ENCODE data around the gene PIPOX. TPM values are rescaled to one million over a fixed set of nuclear protein-coding genes. Genes with fewer than 3 reads are reported as not detected.

The PIPOX gene
- total and polyA plus RNA-seq, 2 donors from 2014 or later: 2.8 to 78.0 TPM

GRCh38 chr17:29031488-29031887 lies 11.5 kb upstream of the PIPOX start:
- TF ChIP-seq CTCF (IDR thresholded peaks at IDR 0.05; ENCODE audit: borderline replicate concordance, extremely low read depth, insufficient read depth): no peak
- H3K27me3 ChIP-seq (ENCODE audit: control insufficient read depth, insufficient read depth, low read length): no peaks in the 10 kb centered on the region
- H3K9ac ChIP-seq (ENCODE audit: low read length in 3 of 3): no peak overlapping the region
- DNase-seq (no peak), FAIRE-seq (no peak)
- intact Hi-C loops (cut with DNase I): no loop called here
- no peak overlapping the region for H3K4me3 ChIP-seq (ENCODE audit: low read length in 3 of 3)
- H3K9me3 ChIP-seq (ENCODE audit: control insufficient read depth in 2 of 3, insufficient read depth in 1 of 3, low read length in 3 of 3): peaks cover 0 to 12% (median 5%) of the 10 kb centered on the region in 3 donors
- no peak overlapping the region for H3K27ac ChIP-seq (ENCODE audit: low read depth in 2 of 2, low read length in 2 of 2)
- H3K36me3 ChIP-seq (ENCODE audit: control insufficient read depth in 2 of 3, insufficient read depth in 3 of 3, low read length in 3 of 3): no peaks in the 10 kb centered on the region
- H3K4me1 ChIP-seq (ENCODE audit: control insufficient read depth in 2 of 3, insufficient read depth in 2 of 3, low read depth in 1 of 3, low read length in 3 of 3): no peaks in the 10 kb centered on the region

- no peak overlapping the region for H3K4me3 ChIP-seq (ENCODE audit: low read length in 3 of 3)
- H3K9me3 ChIP-seq (ENCODE audit: control insufficient read depth in 2 of 3, insufficient read depth in 1 of 3, low read length in 3 of 3): peaks cover 0 to 12% (median 5%) of the 10 kb centered on the region in 3 donors
- intact Hi-C loops (cut with DNase I): no loop called here
- H3K27ac ChIP-seq (ENCODE audit: low read depth in 2 of 2, low read length in 2 of 2): no peak overlapping the region
- FAIRE-seq (no peak), DNase-seq (no peak)
- TF ChIP-seq CTCF (IDR thresholded peaks at IDR 0.05; ENCODE audit: borderline replicate concordance, extremely low read depth, insufficient read depth): no peak
- no peaks in the 10 kb centered on the region for H3K27me3 ChIP-seq (ENCODE audit: control insufficient read depth, insufficient read depth, low read length)
- H3K4me1 ChIP-seq (ENCODE audit: control insufficient read depth in 2 of 3, insufficient read depth in 2 of 3, low read depth in 1 of 3, low read length in 3 of 3): no peaks in the 10 kb centered on the region
- H3K36me3 ChIP-seq (ENCODE audit: control insufficient read depth in 2 of 3, insufficient read depth in 3 of 3, low read length in 3 of 3): no peaks in the 10 kb centered on the region
- no peak overlapping the region for H3K9ac ChIP-seq (ENCODE audit: low read length in 3 of 3)
Measured at GRCh38 chr17:29032013-29032856, 10.7 kb upstream of the PIPOX start.

GRCh38 chr17:29032857-29033197 lies 10.1 kb upstream of the PIPOX start:
- H3K36me3 ChIP-seq (ENCODE audit: control insufficient read depth in 2 of 3, insufficient read depth in 3 of 3, low read length in 3 of 3): no peaks in the 10 kb centered on the region
- no peak overlapping the region for H3K9ac ChIP-seq (ENCODE audit: low read length in 3 of 3)
- no peak for TF ChIP-seq CTCF (IDR thresholded peaks at IDR 0.05; ENCODE audit: borderline replicate concordance, extremely low read depth, insufficient read depth)
- H3K4me3 ChIP-seq (ENCODE audit: low read length in 3 of 3): no peak overlapping the region
- H3K27me3 ChIP-seq (ENCODE audit: control insufficient read depth, insufficient read depth, low read length): no peaks in the 10 kb centered on the region
- no peaks in the 10 kb centered on the region for H3K4me1 ChIP-seq (ENCODE audit: control insufficient read depth in 2 of 3, insufficient read depth in 2 of 3, low read depth in 1 of 3, low read length in 3 of 3)
- FAIRE-seq (no peak), DNase-seq (no peak)
- no peak overlapping the region for H3K27ac ChIP-seq (ENCODE audit: low read depth in 2 of 2, low read length in 2 of 2)
- peaks cover 0 to 12% (median 5%) of the 10 kb centered on the region in 3 donors for H3K9me3 ChIP-seq (ENCODE audit: control insufficient read depth in 2 of 3, insufficient read depth in 1 of 3, low read length in 3 of 3)
- intact Hi-C loops (cut with DNase I): no loop called here

Data from kidney (tissue), 14 donors.